GM12878 (cell line): ENCODE data around the gene KRT72. TPM values are rescaled to one million over a fixed set of nuclear protein-coding genes. Genes with fewer than 3 reads are reported as not detected.

ENCODE experiments used
- ATAC-seq: fragments of 200-7000 bp; cut with Tn5 transposase; 3 replicates; pipeline ENCODE4 v1.9.1; 2020; ENCODE audit warnings: mild to moderate bottlenecking, moderate library complexity
- BruUV-seq: library from RNA; stranded (reverse); fragments of 400-500 nt; replicated peaks from 2 replicates; lab custom pipeline; 2021; lab: Mats Ljungman, UMichigan
- CTCF ChIA-PET: fragments of 300-600 bp; sonication (Branson Sonifier 250); formaldehyde crosslinking; extraction: SDS; loops from one replicate; lab custom pipeline; 2021; ENCODE audit warnings: inconsistent platforms; lab: Yijun Ruan, JAX
- POLR2A ChIA-PET: fragments of 350-600 bp; formaldehyde crosslinking; extraction: SDS; loops from one replicate; lab custom pipeline; 2021; ENCODE audit warnings: inconsistent platforms; lab: Charles Lee
- RAD21 ChIA-PET: fragments of 300-600 bp; sonication (Branson Sonifier 250); formaldehyde crosslinking; loops from one replicate; lab custom pipeline; 2023; ENCODE audit warnings: antibody characterized with exemption; ENCODE audit not compliant: unreplicated experiment; lab: Charles Lee
- SMC1A ChIA-PET: fragments of 300-600 bp; sonication (Branson Sonifier 250); formaldehyde crosslinking; loops from one replicate; lab custom pipeline; 2023; ENCODE audit not compliant: unreplicated experiment, uncharacterized antibody; lab: Charles Lee
- DNase-seq: peaks from one replicate; pipeline ENCODE4 v3.0.0-alpha.2; 2011; ENCODE audit warnings: low read depth, low spot score
- FAIRE-seq: peaks from 3 replicates; lab custom pipeline; 2011; peaks lifted over from hg19 to GRCh38; lab: Jason Lieb, UNC
- H2AFZ ChIP-seq: 2 replicates; pipeline ENCODE4 v1.6.0; 2011; ENCODE audit warnings: low read depth, low read length, control low read depth; ENCODE audit not compliant: control insufficient read depth
- H3K27ac ChIP-seq: 2 replicates; pipeline ENCODE4 v1.5.1; 2011; ENCODE audit warnings: control low read depth; ENCODE audit not compliant: control insufficient read depth, insufficient read depth
- H3K27me3 ChIP-seq, 2 experiments: replicated peaks in 1 of 2; 2 replicates each; pipeline versions ENCODE4 v1.6.0 to v1.6.1; 2011; ENCODE audit warnings: low read length in 1 of 2; ENCODE audit not compliant: control insufficient read depth in 2 of 2, insufficient read depth in 2 of 2
- H3K36me3 ChIP-seq, 2 experiments: 2 replicates each; pipeline ENCODE4 v1.5.1; 2011; ENCODE audit warnings: low read length in 1 of 2; ENCODE audit not compliant: control insufficient read depth in 2 of 2, insufficient read depth in 2 of 2
- H3K4me1 ChIP-seq: 2 replicates; pipeline ENCODE4 v1.6.1; 2011; ENCODE audit warnings: mild to moderate bottlenecking, low read length, moderate library complexity, mixed read lengths; ENCODE audit not compliant: control insufficient read depth, insufficient read depth
- H3K4me2 ChIP-seq: 2 replicates; pipeline ENCODE4 v1.6.0; 2011; ENCODE audit warnings: control low read depth; ENCODE audit not compliant: control insufficient read depth, insufficient read depth
- H3K4me3 ChIP-seq: fragments of 200-600 bp; sonication (generic); 2 replicates; pipeline ENCODE4 v1.5.1; 2016
- H3K79me2 ChIP-seq: 2 replicates; pipeline ENCODE4 v1.6.0; 2011; ENCODE audit warnings: low read length; ENCODE audit not compliant: control insufficient read depth, insufficient read depth
- H3K9ac ChIP-seq: 2 replicates; pipeline ENCODE4 v1.8.0; 2011; ENCODE audit warnings: low read length, control low read depth, mixed read lengths; ENCODE audit not compliant: control insufficient read depth, insufficient read depth
- H3K9me3 ChIP-seq: replicated peaks from 3 replicates; pipeline ENCODE4 v1.5.1; 2011; ENCODE audit warnings: mild to moderate bottlenecking, low read length; ENCODE audit not compliant: control insufficient read depth, insufficient read depth
- H4K20me1 ChIP-seq: 2 replicates; pipeline ENCODE4 v1.6.0; 2011; ENCODE audit not compliant: control insufficient read depth, insufficient read depth
- ATF7 ChIP-seq: fragments of 450-650 bp; IDR thresholded peaks from 2 replicates; pipeline ENCODE4 v1.6.1; 2016; ENCODE audit warnings: low read depth, mild to moderate bottlenecking
- MTA3 ChIP-seq: IDR thresholded peaks from 2 replicates; pipeline ENCODE4 v1.6.1; 2012; ENCODE audit warnings: low read length, inconsistent platforms, borderline replicate concordance
- RBBP5 ChIP-seq: fragments of 200-600 bp; sonication (generic); conservative IDR thresholded peaks from 2 replicates; pipeline ENCODE4 v1.6.1; 2016
- ZBTB40 ChIP-seq: fragments of 450-650 bp; IDR thresholded peaks from 2 replicates; pipeline ENCODE4 v1.6.1; 2016; ENCODE audit warnings: mild to moderate bottlenecking, moderate library complexity, borderline replicate concordance
- WGBS: methylation state at CpG from one replicate; pipeline ENCODE4 v1.1.6; 2016; ENCODE audit warnings: low lambda C conversion rate; ENCODE audit not compliant: insufficient replicate concordance, insufficient coverage; ENCODE audit errors: missing lambda C conversion rate; 5-methylcytosine and 5-hydroxymethylcytosine counted together
- in situ Hi-C: fragments of 300-500 bp; cut with MboI; formaldehyde crosslinking; loops from 9 replicates; pipeline ENCODE4 v1.14.3; 2018; ENCODE audit warnings: mixed read lengths
- intact Hi-C: fragments of 100-400 bp; cut with micrococcal nuclease; formaldehyde crosslinking; loops from one replicate; pipeline ENCODE4 v1.14.2; 2022; ENCODE audit not compliant: unreplicated experiment
- polyA plus RNA-seq, 11 experiments: library from polyadenylated mRNA; depleted of rRNA in 4 of 11; unstranded in 6 of 11; stranded (reverse) in 5 of 11; fragments of >200 nt; fragmentation: Nextera tagmentation in 4 of 11; fragmentation: Illumina TruSeq in 1 of 11; extraction: Ambion mirVana in 4 of 11; extraction: Trizol in 1 of 11; gene quantifications; 1 replicate in 1 of 11; 2 replicates in 10 of 11; pipeline versions ENCODE4 v1.2.1 to v1.2.3, GENCODE V29; 2011 to 2016; ENCODE audit warnings: inconsistent platforms in 2 of 11, missing spikeins in 2 of 11, low read depth in 1 of 11
- total RNA-seq, 4 experiments: library from RNA; depleted of rRNA in 3 of 4; stranded (reverse); fragments of >200 nt in 3 of 4; fragmentation: Illumina TruSeq in 1 of 4; extraction: Trizol in 1 of 4; gene quantifications; 2 replicates each; pipeline versions ENCODE4 v1.2.1 to v1.2.3, GENCODE V29; 2013 to 2021

Gene KRT72
- total and polyA plus RNA-seq, 10 of the 15 experiments (the other 5 are each of a cell fraction or from before 2014, with no cell fraction given), result not detected

- TF ChIP-seq ZBTB40, result no peak
- TF ChIP-seq, all 136 proteins: peak for 0
These were observed 1.3 kb upstream of the KRT72 start (continued) for GRCh38 chr12:52602552-52602951.

GRCh38 chr12:52601671-52602070 lies 408 bp upstream of the KRT72 start:
- CTCF ChIA-PET, result no interaction called here

More at GRCh38 chr12:52601671-52602070, 408 bp upstream of the KRT72 start:
- Histone ChIP-seq H4K20me1 (no peaks in the 10 kb centered on the region), H2AFZ (no peak overlapping the region), H3K79me2 (no peaks in the 10 kb centered on the region), H3K9me3 (no peaks in the 10 kb centered on the region), H3K9ac (no peak overlapping the region), H3K36me3 (no peaks in the 10 kb centered on the region), H3K4me1 (no peaks in the 10 kb centered on the region), H3K27ac (no peak overlapping the region), H3K4me3 (no peak overlapping the region), H3K27me3 (peaks cover 0 to 14% of the 10 kb centered on the region in 2 experiments; a peak in 3 of 4 replicates), H3K4me2 (no peak overlapping the region)
- ChIA-PET RAD21 (no interaction called here), POLR2A (no interaction called here), SMC1A (no interaction called here)
- ATAC-seq, result no peak
- WGBS, result 22% methylated on average over 4 of the region's 4 CpGs
- BruUV-seq, result no TSS peak
- TF ChIP-seq RBBP5 (no peak), MTA3 (no peak), ATF7 (no peak)
- intact Hi-C loops (no loop called here), in situ Hi-C loops (no loop called here)
- no peak for DNase-seq
- no peak for FAIRE-seq
